K562 (cell line): ENCODE data around the gene C2. TPM values are rescaled to one million over a fixed set of nuclear protein-coding genes. Genes with fewer than 3 reads are reported as not detected.

Source experiments
- CBX2 ChIP-seq: fragments of 200-600 bp; sonication (generic); IDR thresholded peaks from one replicate; pipeline ENCODE4 v1.6.1; 2012; ENCODE audit warnings: mild to moderate bottlenecking, low read length, inconsistent platforms; ENCODE audit not compliant: insufficient read depth, poor library complexity, severe bottlenecking
- KLF10 ChIP-seq: fragments of 250-450 bp; sonication (Bioruptor Pico); IDR thresholded peaks from 2 replicates; pipeline ENCODE4 v1.6.1; 2021; ENCODE audit warnings: matching md5 sums
- MIER1 ChIP-seq: fragments of 450-650 bp; IDR thresholded peaks from 2 replicates; pipeline ENCODE4 v1.6.1; 2016; ENCODE audit warnings: antibody characterized with exemption, mild to moderate bottlenecking, low read depth
- OTX1 ChIP-seq: fragments of 450-650 bp; formaldehyde crosslinking; IDR thresholded peaks from 2 replicates; pipeline ENCODE4 v1.4.0; 2022; ENCODE audit warnings: mild to moderate bottlenecking
- RUNX1 ChIP-seq: sonication (generic); IDR thresholded peaks from 2 replicates; pipeline ENCODE4 v1.6.1; 2016; ENCODE audit warnings: antibody characterized with exemption, low read depth
- TAF7 ChIP-seq: fragments of 450-650 bp; IDR thresholded peaks from 2 replicates; pipeline ENCODE4 v1.6.1; 2016; ENCODE audit warnings: missing genetic modification characterization, missing compliant biosample characterization
- THRAP3 ChIP-seq: fragments of 450-650 bp; IDR thresholded peaks from 2 replicates; pipeline ENCODE4 v1.6.1; 2016; ENCODE audit warnings: mild to moderate bottlenecking, inconsistent platforms, borderline replicate concordance
- ZNF133 ChIP-seq: fragments of 250-450 bp; sonication (Bioruptor Pico); IDR thresholded peaks from 2 replicates; pipeline ENCODE4 v1.4.0; 2020; ENCODE audit warnings: mild to moderate bottlenecking
- ZNF436 ChIP-seq: fragments of 250-450, 450-650 bp; sonication (Bioruptor Pico); formaldehyde crosslinking; IDR thresholded peaks from 2 replicates; pipeline ENCODE4 v1.7.0; 2020; ENCODE audit warnings: mild to moderate bottlenecking
- polyA plus RNA-seq, 8 experiments: library from polyadenylated mRNA; depleted of rRNA in 4 of 8; stranded (reverse) in 5 of 8; unstranded in 3 of 8; fragments of >200 nt; fragmentation: Nextera tagmentation in 2 of 8; fragmentation: Illumina TruSeq in 1 of 8; extraction: Ambion mirVana in 2 of 8; extraction: Trizol in 1 of 8; gene quantifications; 2 replicates each; pipeline versions ENCODE4 v1.2.1 to v1.2.3, GENCODE V29; 2011 to 2014; ENCODE audit warnings: inconsistent platforms in 1 of 8, missing spikeins in 1 of 8
- total RNA-seq, 7 experiments: library from RNA; depleted of rRNA in 6 of 7; stranded (reverse); fragments of >200 nt in 6 of 7; fragmentation: Illumina TruSeq in 2 of 7; extraction: Trizol in 2 of 7; gene quantifications; 2 replicates each; pipeline versions ENCODE4 v1.2.1 to v1.2.3, GENCODE V29; 2011 to 2021; ENCODE audit warnings: low replicate concordance in 1 of 7
- TF ChIP-seq, protein P1 (sequence below): sonication (generic); formaldehyde crosslinking; IDR thresholded peaks from 2 replicates; pipeline ENCODE4 v1.8.1; 2023; ENCODE audit warnings: missing genetic modification reagents, mild to moderate bottlenecking, borderline replicate concordance
- TF ChIP-seq, protein P2 (sequence below): fragments of 250-450 bp; sonication (Bioruptor Pico); IDR thresholded peaks from 2 replicates; pipeline ENCODE4 v1.9.0; 2021; ENCODE audit warnings: mild to moderate bottlenecking
- TF ChIP-seq, protein P3 (sequence below), 2 experiments: fragments of 150-350 bp in 1 of 2; IDR thresholded peaks; 2 replicates each; pipeline ENCODE4 v1.6.1; 2012 to 2016; ENCODE audit warnings: low read depth in 2 of 2, low read length in 2 of 2, mild to moderate bottlenecking in 1 of 2, moderate library complexity in 1 of 2

C2 gene
- total and polyA plus RNA-seq, 9 of the 15 experiments (the other 6 are each of a cell fraction or from before 2014, with no cell fraction given) = 0.05 to 1.1 (median 0.39) TPM; not detected in 1

DNA sequence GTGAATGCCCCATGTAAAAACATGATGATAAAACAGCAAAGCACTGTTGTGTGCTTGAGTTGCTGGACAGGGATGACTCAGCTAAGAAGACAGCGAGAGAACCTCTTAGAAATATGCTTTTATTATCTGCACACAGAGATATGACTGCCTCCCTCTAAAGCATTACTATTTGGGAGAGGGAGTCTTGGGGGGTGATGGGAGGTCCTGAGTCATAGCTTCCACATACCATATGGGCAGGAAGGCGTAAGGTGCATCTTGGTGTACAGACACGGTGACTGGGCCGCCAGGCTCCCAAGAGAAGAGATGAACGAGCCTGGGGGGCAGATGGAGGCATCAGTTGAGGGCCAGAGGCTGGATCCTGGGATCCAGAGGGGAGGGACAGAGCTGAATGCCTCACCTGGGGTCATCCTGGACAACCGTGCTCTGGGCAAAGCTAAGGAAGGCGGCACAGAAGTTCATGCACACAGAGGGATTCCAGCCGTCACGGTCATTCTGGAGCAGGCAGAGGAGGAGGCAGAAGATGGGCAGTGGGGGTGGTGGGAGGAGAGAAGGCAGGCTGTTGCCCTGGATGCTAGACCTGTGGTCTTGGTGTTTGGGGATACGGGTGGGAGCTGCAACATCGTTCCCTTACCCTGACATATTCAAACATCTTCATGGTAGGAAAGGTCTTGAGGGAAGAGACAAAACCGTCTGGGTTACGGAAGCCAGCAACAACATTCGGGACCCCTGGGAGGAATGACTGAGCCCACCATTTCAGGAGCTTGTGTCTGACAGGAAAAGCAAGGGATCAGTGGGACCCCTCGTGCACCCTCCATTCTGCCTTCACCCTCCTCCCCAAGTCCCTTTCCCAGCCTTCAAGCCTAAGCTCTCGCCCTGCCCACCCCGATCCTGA lies 42.4 kb downstream of the C2 start (continued):
- TF ChIP-seq, protein P1, sequence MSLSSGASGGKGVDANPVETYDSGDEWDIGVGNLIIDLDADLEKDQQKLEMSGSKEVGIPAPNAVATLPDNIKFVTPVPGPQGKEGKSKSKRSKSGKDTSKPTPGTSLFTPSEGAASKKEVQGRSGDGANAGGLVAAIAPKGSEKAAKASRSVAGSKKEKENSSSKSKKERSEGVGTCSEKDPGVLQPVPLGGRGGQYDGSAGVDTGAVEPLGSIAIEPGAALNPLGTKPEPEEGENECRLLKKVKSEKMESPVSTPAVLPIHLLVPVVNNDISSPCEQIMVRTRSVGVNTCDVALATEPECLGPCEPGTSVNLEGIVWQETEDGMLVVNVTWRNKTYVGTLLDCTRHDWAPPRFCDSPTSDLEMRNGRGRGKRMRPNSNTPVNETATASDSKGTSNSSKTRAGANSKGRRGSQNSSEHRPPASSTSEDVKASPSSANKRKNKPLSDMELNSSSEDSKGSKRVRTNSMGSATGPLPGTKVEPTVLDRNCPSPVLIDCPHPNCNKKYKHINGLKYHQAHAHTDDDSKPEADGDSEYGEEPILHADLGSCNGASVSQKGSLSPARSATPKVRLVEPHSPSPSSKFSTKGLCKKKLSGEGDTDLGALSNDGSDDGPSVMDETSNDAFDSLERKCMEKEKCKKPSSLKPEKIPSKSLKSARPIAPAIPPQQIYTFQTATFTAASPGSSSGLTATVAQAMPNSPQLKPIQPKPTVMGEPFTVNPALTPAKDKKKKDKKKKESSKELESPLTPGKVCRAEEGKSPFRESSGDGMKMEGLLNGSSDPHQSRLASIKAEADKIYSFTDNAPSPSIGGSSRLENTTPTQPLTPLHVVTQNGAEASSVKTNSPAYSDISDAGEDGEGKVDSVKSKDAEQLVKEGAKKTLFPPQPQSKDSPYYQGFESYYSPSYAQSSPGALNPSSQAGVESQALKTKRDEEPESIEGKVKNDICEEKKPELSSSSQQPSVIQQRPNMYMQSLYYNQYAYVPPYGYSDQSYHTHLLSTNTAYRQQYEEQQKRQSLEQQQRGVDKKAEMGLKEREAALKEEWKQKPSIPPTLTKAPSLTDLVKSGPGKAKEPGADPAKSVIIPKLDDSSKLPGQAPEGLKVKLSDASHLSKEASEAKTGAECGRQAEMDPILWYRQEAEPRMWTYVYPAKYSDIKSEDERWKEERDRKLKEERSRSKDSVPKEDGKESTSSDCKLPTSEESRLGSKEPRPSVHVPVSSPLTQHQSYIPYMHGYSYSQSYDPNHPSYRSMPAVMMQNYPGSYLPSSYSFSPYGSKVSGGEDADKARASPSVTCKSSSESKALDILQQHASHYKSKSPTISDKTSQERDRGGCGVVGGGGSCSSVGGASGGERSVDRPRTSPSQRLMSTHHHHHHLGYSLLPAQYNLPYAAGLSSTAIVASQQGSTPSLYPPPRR (CRISPR knock-in tag) = no peak
- TF ChIP-seq, protein P2, sequence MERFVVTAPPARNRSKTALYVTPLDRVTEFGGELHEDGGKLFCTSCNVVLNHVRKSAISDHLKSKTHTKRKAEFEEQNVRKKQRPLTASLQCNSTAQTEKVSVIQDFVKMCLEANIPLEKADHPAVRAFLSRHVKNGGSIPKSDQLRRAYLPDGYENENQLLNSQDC (CRISPR knock-in tag) = 0 out of 2 replicates have a peak, but pooled peaks have one; percentile 14
- no peak for TF ChIP-seq MIER1
- no peak for TF ChIP-seq CBX2
- no peak for TF ChIP-seq OTX1
- no peak for TF ChIP-seq KLF10 (CRISPR knock-in tag)
- no peak for TF ChIP-seq ZNF436
- peak; percentile 26; the same call in 1 of the 2 replicates for TF ChIP-seq THRAP3
- TF ChIP-seq TAF7 = no peak
- no peak for TF ChIP-seq ZNF133 (CRISPR knock-in tag)
- no peak for TF ChIP-seq RUNX1
- TF ChIP-seq, protein P3, sequence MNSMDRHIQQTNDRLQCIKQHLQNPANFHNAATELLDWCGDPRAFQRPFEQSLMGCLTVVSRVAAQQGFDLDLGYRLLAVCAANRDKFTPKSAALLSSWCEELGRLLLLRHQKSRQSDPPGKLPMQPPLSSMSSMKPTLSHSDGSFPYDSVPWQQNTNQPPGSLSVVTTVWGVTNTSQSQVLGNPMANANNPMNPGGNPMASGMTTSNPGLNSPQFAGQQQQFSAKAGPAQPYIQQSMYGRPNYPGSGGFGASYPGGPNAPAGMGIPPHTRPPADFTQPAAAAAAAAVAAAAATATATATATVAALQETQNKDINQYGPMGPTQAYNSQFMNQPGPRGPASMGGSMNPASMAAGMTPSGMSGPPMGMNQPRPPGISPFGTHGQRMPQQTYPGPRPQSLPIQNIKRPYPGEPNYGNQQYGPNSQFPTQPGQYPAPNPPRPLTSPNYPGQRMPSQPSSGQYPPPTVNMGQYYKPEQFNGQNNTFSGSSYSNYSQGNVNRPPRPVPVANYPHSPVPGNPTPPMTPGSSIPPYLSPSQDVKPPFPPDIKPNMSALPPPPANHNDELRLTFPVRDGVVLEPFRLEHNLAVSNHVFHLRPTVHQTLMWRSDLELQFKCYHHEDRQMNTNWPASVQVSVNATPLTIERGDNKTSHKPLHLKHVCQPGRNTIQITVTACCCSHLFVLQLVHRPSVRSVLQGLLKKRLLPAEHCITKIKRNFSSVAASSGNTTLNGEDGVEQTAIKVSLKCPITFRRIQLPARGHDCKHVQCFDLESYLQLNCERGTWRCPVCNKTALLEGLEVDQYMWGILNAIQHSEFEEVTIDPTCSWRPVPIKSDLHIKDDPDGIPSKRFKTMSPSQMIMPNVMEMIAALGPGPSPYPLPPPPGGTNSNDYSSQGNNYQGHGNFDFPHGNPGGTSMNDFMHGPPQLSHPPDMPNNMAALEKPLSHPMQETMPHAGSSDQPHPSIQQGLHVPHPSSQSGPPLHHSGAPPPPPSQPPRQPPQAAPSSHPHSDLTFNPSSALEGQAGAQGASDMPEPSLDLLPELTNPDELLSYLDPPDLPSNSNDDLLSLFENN (IDR thresholded peaks at IDR 0.05; ENCODE audit: low read depth in 2 of 2, low read length in 2 of 2) = no peak
